Measurements from ENCODE around the gene MEAF6.

- TF ChIP-seq POLR2AphosphoS5 (IDR thresholded peaks at IDR 0.05) (peak; percentile 92 to 93 (median 93)), CTCF (IDR thresholded peaks at IDR 0.05 in 8 of 11, conservative IDR thresholded peaks at IDR 0.05 in 3 of 11) (peak in 10 of 11 experiments; percentile 4 to 93 (median 70)), POLR2A (IDR thresholded peaks at IDR 0.05) (peak in 1 of 3 donors; percentile 78)
Measured at GRCh38 chr1:37514350-37515184, at the start of gene MEAF6.

All from spleen (tissue), 7 donors.